Trophoblast cell (in vitro differentiated cells and primary cell): ENCODE data around the gene OSM.

Experiments used
- DNase-seq, 2 donors: peaks; one replicate each; pipeline ENCODE4 v3.0.0-alpha.2; 2016
- H2AFZ ChIP-seq: 2 replicates; pipeline ENCODE4 v1.6.1; 2013; ENCODE audit warnings: low read length, moderate library complexity, mild to moderate bottlenecking; ENCODE audit not compliant: insufficient read depth, poor library complexity
- H2AK5ac ChIP-seq: 2 replicates; pipeline ENCODE4 v1.6.1; 2013; ENCODE audit warnings: mild to moderate bottlenecking, low read length
- H2BK120ac ChIP-seq: 2 replicates; pipeline ENCODE4 v1.6.1; 2013; ENCODE audit warnings: low read length, mild to moderate bottlenecking, moderate library complexity; ENCODE audit not compliant: insufficient read depth, poor library complexity
- H2BK12ac ChIP-seq: 2 replicates; pipeline ENCODE4 v1.6.1; 2013; ENCODE audit warnings: mild to moderate bottlenecking, low read length, moderate library complexity
- H2BK5ac ChIP-seq: 2 replicates; pipeline ENCODE4 v1.6.1; 2013; ENCODE audit warnings: low read length, low read depth, moderate library complexity, mild to moderate bottlenecking; ENCODE audit not compliant: poor library complexity
- H3K14ac ChIP-seq: 2 replicates; pipeline ENCODE4 v1.6.1; 2013; ENCODE audit warnings: mild to moderate bottlenecking, low read length
- H3K18ac ChIP-seq: 2 replicates; pipeline ENCODE4 v1.6.1; 2013; ENCODE audit warnings: mild to moderate bottlenecking, low read length
- H3K23ac ChIP-seq: 2 replicates; pipeline ENCODE4 v1.6.1; 2013; ENCODE audit warnings: low read length
- H3K27ac ChIP-seq: 2 replicates; pipeline ENCODE4 v1.5.1; 2013; ENCODE audit warnings: low read depth, mild to moderate bottlenecking, inconsistent platforms, low read length, moderate library complexity
- H3K27me3 ChIP-seq: 2 replicates; pipeline ENCODE4 v1.6.1; 2013; ENCODE audit warnings: inconsistent platforms, mild to moderate bottlenecking, low read length, moderate library complexity; ENCODE audit not compliant: insufficient read depth
- H3K36me3 ChIP-seq, 2 experiments: 1 replicate in 1 of 2; 2 replicates in 1 of 2; pipeline ENCODE4 v1.6.1; 2013; ENCODE audit warnings: low read length in 2 of 2, mild to moderate bottlenecking in 2 of 2, moderate library complexity in 1 of 2; ENCODE audit not compliant: insufficient read depth in 2 of 2, control insufficient read depth in 1 of 2
- H3K4ac ChIP-seq: 2 replicates; pipeline ENCODE4 v1.6.1; 2013; ENCODE audit warnings: low read depth, mild to moderate bottlenecking, low read length, moderate library complexity
- H3K4me1 ChIP-seq, 2 experiments: 1 replicate in 1 of 2; 2 replicates in 1 of 2; pipeline ENCODE4 v1.6.1; 2013; ENCODE audit warnings: low read length in 2 of 2, mild to moderate bottlenecking in 2 of 2, moderate library complexity in 1 of 2; ENCODE audit not compliant: insufficient read depth in 2 of 2, control insufficient read depth in 1 of 2
- H3K4me2 ChIP-seq: 2 replicates; pipeline ENCODE4 v1.6.1; 2013; ENCODE audit warnings: inconsistent platforms, mild to moderate bottlenecking, low read length, moderate library complexity
- H3K4me3 ChIP-seq: 2 replicates; pipeline ENCODE4 v1.5.1; 2013; ENCODE audit warnings: mild to moderate bottlenecking, low read depth, low read length, inconsistent platforms
- H3K79me1 ChIP-seq: one replicate; pipeline ENCODE4 v1.6.1; 2013; ENCODE audit warnings: low read length
- H3K79me2 ChIP-seq: 2 replicates; pipeline ENCODE4 v1.6.1; 2013; ENCODE audit warnings: low read length, mild to moderate bottlenecking; ENCODE audit not compliant: control insufficient read depth, insufficient read depth, poor library complexity
- H3K9ac ChIP-seq: 2 replicates; pipeline ENCODE4 v1.6.1; 2013; ENCODE audit warnings: mild to moderate bottlenecking, low read length
- H3K9me3 ChIP-seq: 2 replicates; pipeline ENCODE4 v1.6.1; 2013; ENCODE audit warnings: low read depth, mild to moderate bottlenecking, control low read depth, inconsistent platforms, low read length; ENCODE audit not compliant: insufficient read depth
- H4K12ac ChIP-seq: 2 replicates; pipeline ENCODE4 v1.6.1; 2013; ENCODE audit warnings: low read depth, mild to moderate bottlenecking, low read length, moderate library complexity
- H4K8ac ChIP-seq: 2 replicates; pipeline ENCODE4 v1.6.1; 2013; ENCODE audit warnings: low read depth, mild to moderate bottlenecking, low read length, moderate library complexity
- H4K91ac ChIP-seq: one replicate; pipeline ENCODE4 v1.6.1; 2013; ENCODE audit warnings: low read depth, mild to moderate bottlenecking, low read length, moderate library complexity
- WGBS: extraction: QIAGEN DNeasy Blood & Tissue Kit; methylation state at CpG from one replicate; pipeline ENCODE4 v1.1.7; 2013; ENCODE audit warnings: missing lambda C conversion rate; ENCODE audit not compliant: insufficient read length, insufficient coverage; ENCODE audit errors: extremely low coverage; 5-methylcytosine and 5-hydroxymethylcytosine counted together

Gene OSM

GRCh38 chr22:30245181-30245984 lies 21.3 kb downstream of the OSM start:
- WGBS: no CpG with 5 or more reads among the region's 15 CpGs
- H3K27ac ChIP-seq: no peak overlapping the region

GRCh38 chr22:30244641-30245040 lies 22.0 kb downstream of the OSM start:
- no peak for DNase-seq
- no CpG with 5 or more reads among the region's 5 CpGs for WGBS

More at GRCh38 chr22:30245181-30245984, 21.3 kb downstream of the OSM start:
- Histone ChIP-seq H2BK120ac (peak overlapping the region; percentile 67), H4K12ac (no peak overlapping the region), H3K9me3 (peaks cover 2% of the 10 kb centered on the region), H3K4me3 (no peak overlapping the region), H2BK5ac (peak overlapping the region; percentile 61), H3K79me2 (no peaks in the 10 kb centered on the region), H3K4me2 (peak overlapping the region; percentile 78), H4K8ac (peak overlapping the region; percentile 54), H3K23ac (no peak overlapping the region), H2BK12ac (peak overlapping the region; percentile 20), H4K91ac (peak overlapping the region; percentile 96), H3K9ac (no peak overlapping the region), H2AFZ (peak overlapping the region; percentile 14), H3K18ac (peak overlapping the region; percentile 91), H3K4me1 (peaks cover 12 to 31% of the 10 kb centered on the region in 2 experiments), H3K36me3 (peaks cover 0 to 3% of the 10 kb centered on the region in 2 experiments), H3K14ac (peak overlapping the region; percentile 71), H2AK5ac (peak overlapping the region; percentile 38), H3K79me1 (peaks cover 18% of the 10 kb centered on the region), H3K4ac (peak overlapping the region; percentile 24), H3K27me3 (no peaks in the 10 kb centered on the region)
- no peak for DNase-seq

GRCh38 chr22:30244066-30244465 lies 22.6 kb downstream of the OSM start:
- no peak overlapping the region for H4K12ac ChIP-seq
- H3K27ac ChIP-seq: no peak overlapping the region
- H3K9me3 ChIP-seq: peaks cover 2% of the 10 kb centered on the region

More at GRCh38 chr22:30244641-30245040, 22.0 kb downstream of the OSM start:
- Histone ChIP-seq H3K23ac (no peak overlapping the region), H3K4me3 (no peak overlapping the region), H3K27ac (no peak overlapping the region), H3K4me1 (peaks cover 12 to 31% of the 10 kb centered on the region in 2 experiments), H3K4ac (no peak overlapping the region), H3K36me3 (peaks cover 0 to 3% of the 10 kb centered on the region in 2 experiments), H3K9ac (no peak overlapping the region), H2AFZ (no peak overlapping the region), H4K91ac (peak overlapping the region; percentile 96), H3K79me1 (peaks cover 18% of the 10 kb centered on the region), H4K8ac (no peak overlapping the region), H3K27me3 (no peaks in the 10 kb centered on the region), H2AK5ac (peak overlapping the region; percentile 27), H3K4me2 (no peak overlapping the region), H3K79me2 (no peaks in the 10 kb centered on the region), H2BK12ac (no peak overlapping the region), H3K9me3 (peaks cover 2% of the 10 kb centered on the region), H2BK120ac (no peak overlapping the region), H3K18ac (no peak overlapping the region), H2BK5ac (no peak overlapping the region), H4K12ac (no peak overlapping the region), H3K14ac (no peak overlapping the region)

GRCh38 chr22:30243661-30244060 lies 23.0 kb downstream of the OSM start:
- peaks cover 2% of the 10 kb centered on the region for H3K9me3 ChIP-seq
- H3K36me3 ChIP-seq: peaks cover 0 to 3% of the 10 kb centered on the region in 2 experiments
- no peak overlapping the region for H2BK12ac ChIP-seq
- no peak overlapping the region for H2BK120ac ChIP-seq
- no peak overlapping the region for H3K4ac ChIP-seq
- H3K79me1 ChIP-seq: peaks cover 18% of the 10 kb centered on the region
- H3K4me2 ChIP-seq: no peak overlapping the region
- H3K4me1 ChIP-seq: peaks cover 6 to 23% of the 10 kb centered on the region in 2 experiments
- H2AK5ac ChIP-seq: no peak overlapping the region
- no peaks in the 10 kb centered on the region for H3K27me3 ChIP-seq
- H3K79me2 ChIP-seq: no peaks in the 10 kb centered on the region
- no peak for DNase-seq
- H3K4me3 ChIP-seq: peak overlapping the region; percentile 38
- no peak overlapping the region for H3K9ac ChIP-seq
- H3K27ac ChIP-seq: no peak overlapping the region
- H2AFZ ChIP-seq: no peak overlapping the region
- no peak overlapping the region for H4K12ac ChIP-seq
- no peak overlapping the region for H4K8ac ChIP-seq
- H3K18ac ChIP-seq: no peak overlapping the region
- no peak overlapping the region for H2BK5ac ChIP-seq
- no peak overlapping the region for H3K23ac ChIP-seq
- H3K14ac ChIP-seq: no peak overlapping the region
- H4K91ac ChIP-seq: no peak overlapping the region
- WGBS: no CpG with 5 or more reads among the region's 22 CpGs

More at GRCh38 chr22:30244066-30244465, 22.6 kb downstream of the OSM start:
- no peak overlapping the region for H3K9ac ChIP-seq
- H3K4ac ChIP-seq: no peak overlapping the region
- H4K91ac ChIP-seq: no peak overlapping the region
- no peak overlapping the region for H2BK12ac ChIP-seq
- H3K27me3 ChIP-seq: no peaks in the 10 kb centered on the region
- peaks cover 18% of the 10 kb centered on the region for H3K79me1 ChIP-seq
- H3K18ac ChIP-seq: no peak overlapping the region
- no peaks in the 10 kb centered on the region for H3K79me2 ChIP-seq
- H4K8ac ChIP-seq: no peak overlapping the region
- no peak for DNase-seq
- H3K4me2 ChIP-seq: no peak overlapping the region
- H2AFZ ChIP-seq: no peak overlapping the region
- H2BK5ac ChIP-seq: no peak overlapping the region
- H3K36me3 ChIP-seq: peaks cover 0 to 3% of the 10 kb centered on the region in 2 experiments
- H3K23ac ChIP-seq: no peak overlapping the region
- no CpG with 5 or more reads among the region's 10 CpGs for WGBS
- H2BK120ac ChIP-seq: no peak overlapping the region
- no peak overlapping the region for H3K14ac ChIP-seq
- no peak overlapping the region for H2AK5ac ChIP-seq
- H3K4me1 ChIP-seq: peaks cover 10 to 27% of the 10 kb centered on the region in 2 experiments
- peak overlapping the region; percentile 38 for H3K4me3 ChIP-seq
